GM10266 (cell line): ENCODE measurements around the gene MLN.

Experiments used
- DNase-seq: peaks from one replicate; pipeline ENCODE4 v3.0.0; 2012; ENCODE audit errors: extremely low spot score
- CTCF ChIP-seq: IDR thresholded peaks from 2 replicates; pipeline ENCODE4 v1.5.1; 2012; ENCODE audit warnings: mild to moderate bottlenecking, low read depth; ENCODE audit not compliant: control insufficient read depth, insufficient read depth; ENCODE audit errors: missing control alignments

Gene MLN

DNA sequence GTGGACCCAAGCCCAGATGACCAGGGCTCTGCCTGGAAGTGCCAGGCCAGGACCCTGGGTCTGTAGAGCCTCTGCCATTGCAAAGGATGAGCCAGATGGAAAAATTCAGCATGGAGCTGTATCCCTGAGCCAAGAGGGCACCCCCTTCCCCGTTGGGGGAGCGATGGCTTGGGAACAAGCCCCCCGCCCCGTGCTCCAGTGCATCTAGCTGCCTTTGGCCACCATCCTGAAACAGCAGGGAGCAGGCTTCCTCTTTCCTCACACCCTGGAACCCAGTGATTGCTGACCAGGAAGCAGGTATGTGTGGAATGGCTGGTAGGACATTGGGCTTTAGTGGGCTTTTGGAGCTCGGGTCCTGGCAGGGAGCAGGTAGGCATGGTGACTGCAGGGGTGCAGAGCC, 2.2 kb downstream of the MLN start:
- DNase-seq, result no peak
- no peak for TF ChIP-seq CTCF

GRCh38 chr6:33800248-33800969, 3.4 kb downstream of the MLN start:
- TF ChIP-seq CTCF, result no peak
- DNase-seq, result no peak

GRCh38 chr6:33799454-33800113, 4.2 kb downstream of the MLN start:
- no peak for DNase-seq
- TF ChIP-seq CTCF, result no peak

DNA sequence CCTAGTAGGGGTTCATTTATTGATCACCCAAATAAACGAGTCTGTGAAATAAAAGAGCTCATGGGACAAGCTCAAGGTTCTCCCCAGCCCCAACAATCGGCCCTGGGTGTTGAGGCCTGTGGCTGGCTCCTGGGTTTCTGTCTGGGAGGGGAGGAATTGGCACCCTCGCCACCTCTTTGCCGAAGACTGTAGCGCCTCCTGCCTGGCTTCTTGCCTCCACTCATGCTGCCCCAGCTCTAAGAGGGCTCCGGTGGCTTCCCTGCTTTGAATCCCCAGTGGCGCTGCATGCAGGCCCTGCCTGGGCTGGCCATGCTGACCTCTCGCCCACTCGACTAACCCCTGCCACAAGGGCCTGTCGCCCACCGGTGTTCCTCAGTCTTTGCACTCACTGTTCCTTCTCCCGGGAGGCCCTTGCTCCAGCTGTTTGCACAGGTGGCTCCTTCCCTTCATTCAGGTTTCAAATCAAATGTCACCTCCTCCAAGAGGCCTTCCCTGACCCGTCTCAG, 5.4 kb downstream of the MLN start:
- no peak for DNase-seq
- no peak for TF ChIP-seq CTCF

GRCh38 chr6:33797626-33798342, 6.0 kb downstream of the MLN start:
- TF ChIP-seq CTCF, result no peak

GRCh38 chr6:33794910-33795623, 8.7 kb downstream of the MLN start:
- no peak for TF ChIP-seq CTCF
- DNase-seq, result no peak

More at GRCh38 chr6:33797626-33798342, 6.0 kb downstream of the MLN start:
- DNase-seq, result no peak
